Measurements from ENCODE around the gene MGME1.

The MGME1 gene

DNA sequence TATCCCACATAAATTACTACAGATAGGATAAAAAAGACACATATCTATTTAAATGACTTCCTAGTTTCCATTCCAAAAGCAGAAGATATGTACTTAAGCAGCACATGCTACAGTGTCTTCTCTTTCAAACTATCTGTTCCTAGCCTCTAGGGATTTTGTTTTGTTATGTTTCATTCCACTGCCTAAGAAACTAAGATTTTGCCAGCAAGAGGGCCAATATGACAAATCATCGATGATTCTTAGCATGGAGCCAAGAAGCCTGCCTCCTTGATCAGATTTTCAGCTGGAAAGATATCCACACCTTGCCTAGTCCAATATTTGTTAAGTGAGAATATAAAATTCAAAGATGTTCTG is 7.3 kb upstream of the MGME1 start:
- no peak for DNase-seq

DNA sequence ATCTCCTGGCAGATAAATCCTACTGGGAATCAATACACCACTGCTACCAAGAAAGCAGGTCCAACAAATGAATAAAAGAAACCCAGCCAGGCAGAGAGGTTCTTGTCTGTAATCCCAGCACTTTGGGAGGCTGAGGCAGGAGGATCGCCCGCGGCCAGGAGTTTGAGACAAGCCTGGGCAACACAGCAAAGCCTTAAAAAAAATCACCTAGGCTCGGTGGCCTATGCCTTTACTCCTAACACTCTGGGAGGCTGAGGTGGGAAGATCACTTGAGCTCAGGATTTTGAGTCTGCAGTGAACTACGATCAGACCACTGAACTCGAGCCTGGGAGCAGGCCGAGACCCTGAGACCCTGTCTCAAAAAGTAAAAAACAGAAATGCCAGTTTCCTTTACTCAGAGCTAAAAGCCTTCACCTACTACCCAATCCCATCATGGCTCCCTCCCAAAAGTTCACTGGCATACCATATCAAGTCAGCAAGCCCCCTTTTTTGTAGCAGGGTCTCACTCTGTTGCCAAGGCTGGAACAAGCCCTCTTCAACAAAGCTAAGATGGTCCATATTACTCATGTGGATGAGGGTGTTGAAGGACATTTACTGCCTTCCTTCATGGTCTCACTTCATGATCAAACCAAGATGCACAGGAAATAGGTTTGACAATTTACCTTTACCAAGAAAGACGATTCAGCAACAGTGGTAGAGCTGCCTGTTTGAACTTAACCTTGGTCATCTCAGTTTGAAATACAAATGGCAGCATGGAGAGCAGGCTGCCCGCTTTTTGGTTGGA is 5.5 kb upstream of the MGME1 start:
- DNase-seq: no peak

DNA sequence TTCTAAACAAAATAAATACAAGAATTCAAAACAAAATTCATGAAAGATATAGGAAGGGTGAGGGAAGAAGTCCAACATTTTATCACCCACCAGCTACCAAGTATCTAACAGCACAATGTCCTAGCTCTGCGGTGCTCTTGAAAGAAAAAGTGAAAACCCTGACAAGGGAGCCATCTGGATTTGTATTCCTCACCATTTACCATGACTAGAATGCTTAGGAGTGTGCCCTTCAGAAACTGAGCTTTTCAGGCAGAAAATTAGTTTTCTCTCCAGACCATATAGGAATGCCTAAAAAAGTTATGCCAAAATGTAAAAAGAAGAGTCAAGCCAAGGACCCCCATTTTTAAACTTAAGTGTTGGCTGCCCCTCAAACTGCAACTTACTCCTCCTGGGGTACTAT is 4.7 kb upstream of the MGME1 start:
- DNase-seq: no peak

DNA sequence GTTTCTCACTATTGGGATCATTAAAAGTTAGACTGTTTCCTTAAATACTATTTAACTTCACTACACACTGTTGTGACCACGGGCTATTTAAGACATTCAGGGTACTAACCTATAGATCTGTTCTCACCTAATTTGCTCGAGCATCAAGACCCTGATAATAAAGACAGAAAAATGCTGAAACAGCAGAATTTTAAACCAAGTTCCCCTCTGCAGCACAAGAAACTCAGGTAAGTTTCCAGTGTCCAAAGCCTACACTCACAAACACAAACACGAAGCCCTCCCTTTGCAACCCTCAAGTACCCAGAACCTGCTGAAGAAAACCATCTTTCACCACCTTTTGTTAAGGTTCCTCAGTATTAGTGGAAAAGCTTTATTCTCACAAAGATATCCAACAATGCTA is 4.2 kb upstream of the MGME1 start:
- DNase-seq: no peak

DNA sequence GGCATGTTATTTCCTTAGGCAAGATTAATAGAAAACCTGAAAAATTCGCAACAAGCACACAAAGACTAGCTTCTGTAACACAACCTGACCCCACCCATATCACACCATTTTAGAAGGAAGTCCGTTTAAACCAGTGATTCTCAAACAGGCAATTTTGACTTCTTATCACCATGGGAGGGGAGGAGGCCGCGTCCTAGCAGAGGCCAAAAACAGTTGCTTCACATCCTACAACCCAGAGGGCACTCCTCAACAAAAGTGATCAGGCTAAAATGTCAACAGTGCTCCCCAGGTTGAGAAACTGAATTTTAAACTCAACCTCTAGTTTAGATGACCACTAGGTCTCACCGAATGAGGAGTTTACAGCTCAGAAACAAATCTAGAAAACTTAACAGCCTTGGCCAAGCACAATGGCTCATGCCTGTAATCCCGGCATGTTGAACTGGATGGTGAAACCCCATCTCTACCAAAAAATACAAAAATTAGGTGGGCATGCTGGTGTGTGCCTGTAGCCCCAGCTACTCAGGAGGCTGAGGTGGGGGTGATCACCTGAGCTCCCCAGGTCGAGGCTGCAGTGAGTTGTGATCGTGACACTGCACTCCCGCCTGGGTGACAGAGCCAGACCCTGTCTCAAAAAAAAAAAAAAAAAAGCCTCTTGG is 3.6 kb upstream of the MGME1 start:
- no peak for DNase-seq

DNA sequence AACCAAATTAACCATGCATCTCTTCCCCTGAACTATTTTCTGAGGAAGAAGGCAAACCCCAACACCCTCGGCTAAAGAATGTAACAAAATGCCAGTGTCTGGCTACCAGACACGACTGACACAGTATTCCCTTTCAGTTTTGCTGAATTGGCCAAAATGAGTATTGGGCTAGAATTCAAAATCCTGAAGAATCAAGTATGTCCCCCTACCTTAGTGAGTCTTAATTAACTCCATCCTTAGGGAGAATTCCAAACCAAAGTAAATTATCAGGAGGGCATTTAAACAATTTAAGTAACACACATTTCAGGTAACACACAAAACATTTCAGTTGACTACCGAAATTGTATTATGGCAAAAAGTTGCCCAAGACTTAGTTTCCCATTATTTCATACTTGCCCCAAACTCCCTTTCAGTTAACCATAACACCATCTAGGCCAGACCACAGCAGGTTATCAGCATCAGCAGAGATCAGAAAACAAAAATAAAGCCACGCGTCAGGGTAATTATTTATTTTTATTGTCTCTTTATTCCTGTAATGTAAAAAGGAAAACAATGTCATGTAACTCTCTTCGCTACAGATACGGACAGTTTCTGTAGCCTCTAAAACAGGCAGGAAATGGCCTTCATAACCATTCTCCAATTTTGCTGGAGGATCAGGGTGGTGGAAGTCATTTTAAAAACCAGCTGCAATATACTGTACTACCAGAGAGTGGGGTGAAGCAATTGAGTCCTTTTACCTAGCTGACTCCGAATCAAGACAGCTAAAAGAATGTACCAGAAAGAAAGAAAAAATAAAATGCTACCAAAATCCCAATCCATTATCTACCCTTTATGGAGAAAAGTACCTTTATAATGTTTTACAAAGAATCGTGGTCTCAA is 2.1 kb upstream of the MGME1 start:
- no peak for DNase-seq

DNA sequence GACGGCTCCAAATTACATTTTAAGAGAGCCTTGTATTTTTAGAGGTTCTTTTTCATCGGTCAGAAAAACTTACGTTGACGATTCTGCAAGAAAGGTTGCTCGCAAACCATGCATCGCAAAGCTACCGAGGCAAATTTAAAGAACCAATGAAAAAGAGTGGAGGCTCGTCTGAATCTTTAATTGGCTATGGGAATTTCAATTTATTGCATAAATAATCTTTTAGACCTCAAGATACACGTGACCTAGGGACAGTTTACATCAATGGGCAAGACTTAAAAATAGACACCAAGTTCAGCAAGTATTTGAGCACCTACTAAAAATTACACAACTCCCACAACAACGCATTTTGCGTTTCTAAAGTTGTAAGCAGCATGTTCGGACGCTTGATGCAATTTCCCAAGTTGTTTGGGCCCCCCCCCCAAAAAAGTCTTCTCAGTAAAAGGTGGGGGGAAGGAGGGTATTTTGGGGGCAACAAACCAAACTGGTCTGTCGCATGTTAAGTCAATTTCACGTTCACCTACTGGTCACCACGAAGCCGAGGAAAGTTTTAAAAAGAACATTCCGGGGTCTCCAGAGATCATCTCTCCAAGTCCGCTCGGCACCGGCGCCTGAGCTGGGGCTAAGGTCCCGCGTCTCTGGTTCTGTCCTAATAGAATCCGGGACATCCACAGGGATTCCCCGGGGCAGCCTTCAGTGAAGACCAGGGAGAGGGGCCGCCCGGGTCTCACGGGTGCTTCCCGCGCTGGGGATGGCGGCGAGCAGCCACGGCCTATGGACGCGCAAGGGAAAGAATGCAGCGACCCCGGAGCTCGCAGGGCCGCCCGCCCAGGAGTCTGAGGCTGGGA is 1.1 kb upstream of the MGME1 start:
- DNase-seq: no peak

DNA sequence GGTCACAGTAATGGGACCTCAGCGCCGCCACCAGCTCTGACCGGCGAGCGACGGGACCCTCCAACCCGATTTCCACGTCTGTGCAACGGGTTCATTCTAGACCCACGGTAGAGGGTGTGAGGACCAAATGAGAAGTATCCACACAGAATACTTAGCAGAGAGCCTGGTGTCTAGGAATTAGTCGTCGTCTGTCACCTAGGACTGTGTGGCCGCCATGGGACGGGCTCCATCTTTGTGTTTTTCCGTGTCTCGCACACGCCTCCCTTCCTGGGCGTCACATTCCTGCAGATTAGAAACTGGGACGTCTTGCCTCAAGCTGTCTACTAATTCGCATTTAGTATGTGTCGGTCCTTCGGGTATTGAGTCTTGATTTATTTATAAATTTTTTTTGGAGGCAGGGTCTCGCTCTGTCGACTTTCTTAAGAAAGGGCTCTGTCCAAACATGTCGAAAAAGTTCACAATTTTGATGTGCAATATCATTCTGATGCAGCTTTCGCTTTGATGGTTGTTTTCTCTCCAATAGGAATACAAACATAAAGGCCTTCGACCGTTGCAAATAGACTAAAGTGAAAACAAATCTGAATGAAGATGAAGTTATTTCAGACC is 563 bp downstream of the MGME1 start:
- DNase-seq: no peak

DNA sequence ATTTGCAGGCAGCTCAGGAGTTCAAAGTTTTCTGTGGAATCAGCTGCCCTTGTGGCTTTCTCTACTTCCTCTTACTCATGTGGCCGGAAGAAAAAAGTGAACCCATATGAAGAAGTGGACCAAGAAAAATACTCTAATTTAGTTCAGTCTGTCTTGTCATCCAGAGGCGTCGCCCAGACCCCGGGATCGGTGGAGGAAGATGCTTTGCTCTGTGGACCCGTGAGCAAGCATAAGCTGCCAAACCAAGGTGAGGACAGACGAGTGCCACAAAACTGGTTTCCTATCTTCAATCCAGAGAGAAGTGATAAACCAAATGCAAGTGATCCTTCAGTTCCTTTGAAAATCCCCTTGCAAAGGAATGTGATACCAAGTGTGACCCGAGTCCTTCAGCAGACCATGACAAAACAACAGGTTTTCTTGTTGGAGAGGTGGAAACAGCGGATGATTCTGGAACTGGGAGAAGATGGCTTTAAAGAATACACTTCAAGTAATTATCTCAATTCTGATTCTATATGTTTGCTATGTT is 1.1 kb downstream of the MGME1 start:
- no peak for DNase-seq

DNA sequence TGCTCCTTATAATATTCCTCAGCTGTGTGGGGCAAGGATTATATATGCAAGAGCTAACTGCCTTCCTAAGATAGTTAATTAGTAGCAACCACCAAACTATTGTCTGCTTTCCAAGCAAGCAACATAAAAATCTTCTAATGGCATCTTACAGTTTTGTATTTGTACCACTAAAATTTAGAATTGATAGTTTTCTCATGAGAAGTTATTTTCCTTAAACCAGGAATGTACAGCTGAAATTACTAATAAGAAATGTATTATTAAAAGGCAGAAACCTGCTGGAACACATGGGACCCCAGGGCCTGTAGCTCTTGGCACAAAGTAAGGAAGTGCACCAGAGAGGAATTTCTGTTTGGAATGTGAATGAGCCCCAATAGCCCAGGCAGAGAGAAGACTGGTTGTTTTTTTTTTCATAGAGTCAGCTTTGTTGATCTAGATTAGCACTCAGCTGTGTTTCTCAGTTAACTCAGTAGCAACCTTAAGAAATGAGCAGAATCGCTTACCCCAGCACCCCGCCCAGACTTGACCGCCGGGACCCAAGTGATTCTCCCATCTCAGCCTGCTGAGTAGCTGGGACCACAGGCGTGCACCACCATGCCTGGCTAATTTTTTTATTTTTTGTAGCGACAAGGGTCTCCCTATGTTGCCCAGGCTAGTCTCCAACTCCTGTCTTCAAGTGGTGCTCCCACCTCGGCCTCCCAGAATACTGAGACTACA is 2.6 kb downstream of the MGME1 start:
- DNase-seq: no peak

DNA sequence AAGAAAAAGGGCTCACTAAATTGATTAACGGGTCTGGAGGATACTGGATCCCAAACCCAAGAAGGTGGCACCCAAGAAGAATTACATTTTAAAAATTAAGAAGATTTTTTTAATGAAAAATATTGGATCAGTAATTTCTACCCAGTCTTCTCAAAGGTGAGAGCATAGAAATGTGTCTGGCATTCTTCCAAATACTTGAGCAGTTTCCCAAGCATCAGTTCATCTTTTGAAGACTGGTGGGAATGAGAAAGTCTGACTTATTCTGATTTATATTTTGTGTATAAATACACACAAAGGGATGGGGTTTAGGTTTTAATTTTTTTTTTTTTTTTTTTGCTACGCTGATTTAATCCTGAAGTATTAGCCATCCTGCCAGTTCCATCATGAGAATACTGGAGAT is 3.3 kb downstream of the MGME1 start:
- DNase-seq: no peak

DNA sequence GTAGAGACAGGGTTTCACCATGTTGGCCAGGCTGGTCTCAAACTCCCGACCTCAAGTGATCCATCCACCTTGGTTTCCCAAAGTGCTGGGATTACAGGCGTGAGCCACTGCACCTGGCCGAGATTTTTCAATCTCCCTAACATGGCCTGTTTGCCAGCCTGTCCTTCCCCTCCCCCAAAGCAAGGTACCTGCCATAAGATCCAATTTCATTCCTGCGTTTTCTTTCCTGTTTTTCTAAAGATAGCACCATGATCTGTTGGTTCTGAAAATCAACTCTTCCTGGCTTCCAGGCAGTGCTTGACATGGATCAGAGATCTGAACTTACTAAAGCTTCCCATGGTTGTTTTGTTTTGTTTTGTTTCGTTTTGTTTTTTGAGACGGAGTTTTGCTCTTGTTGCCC is 7.5 kb downstream of the MGME1 start:
- no peak for DNase-seq

DNA sequence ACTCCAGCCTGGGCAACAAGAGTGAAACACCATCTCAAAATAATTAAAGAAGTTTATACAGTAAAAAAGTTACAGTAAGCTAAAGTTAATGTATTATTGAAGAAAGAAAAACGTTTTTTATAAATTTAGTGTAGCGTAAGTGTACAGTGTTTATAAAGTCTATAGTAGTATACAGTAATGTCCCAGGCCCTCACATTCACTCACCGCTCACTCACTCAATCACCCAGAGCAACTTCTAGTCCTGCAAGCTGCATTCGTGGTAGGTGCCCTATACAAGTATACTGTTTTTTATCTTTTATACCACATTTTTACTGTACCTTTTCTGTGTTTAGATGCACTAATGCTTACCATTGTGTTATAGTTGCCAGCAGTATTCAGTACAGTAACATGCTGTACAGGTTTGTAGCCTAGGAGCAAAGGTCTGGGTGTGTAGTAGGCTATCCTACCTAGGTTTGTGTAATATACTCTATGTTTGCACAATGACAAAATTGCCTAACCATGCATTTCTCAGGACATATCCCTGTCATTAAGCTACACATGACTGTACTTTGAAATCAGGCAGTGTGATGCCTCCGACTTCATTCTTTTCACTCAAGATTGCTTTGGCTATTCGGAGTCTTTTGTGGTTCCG is 16.7 kb downstream of the MGME1 start:
- DNase-seq: no peak

DNA sequence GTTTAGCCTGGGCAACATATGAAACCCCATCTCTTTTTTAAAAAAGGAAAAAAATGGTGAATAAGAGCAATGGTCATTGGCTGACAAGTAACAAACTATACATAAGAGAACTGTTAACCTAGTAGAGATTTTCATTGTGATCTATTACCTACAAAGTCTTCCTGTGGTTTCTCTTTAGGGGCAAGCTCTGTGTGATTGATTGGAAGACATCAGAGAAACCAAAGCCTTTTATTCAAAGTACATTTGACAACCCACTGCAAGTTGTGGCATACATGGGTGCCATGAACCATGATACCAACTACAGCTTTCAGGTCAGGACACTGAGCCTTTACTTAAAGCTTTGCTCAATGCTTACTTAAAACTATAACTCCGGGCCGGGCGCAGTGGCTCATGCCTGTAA is 19.2 kb downstream of the MGME1 start:
- no peak for DNase-seq

DNA sequence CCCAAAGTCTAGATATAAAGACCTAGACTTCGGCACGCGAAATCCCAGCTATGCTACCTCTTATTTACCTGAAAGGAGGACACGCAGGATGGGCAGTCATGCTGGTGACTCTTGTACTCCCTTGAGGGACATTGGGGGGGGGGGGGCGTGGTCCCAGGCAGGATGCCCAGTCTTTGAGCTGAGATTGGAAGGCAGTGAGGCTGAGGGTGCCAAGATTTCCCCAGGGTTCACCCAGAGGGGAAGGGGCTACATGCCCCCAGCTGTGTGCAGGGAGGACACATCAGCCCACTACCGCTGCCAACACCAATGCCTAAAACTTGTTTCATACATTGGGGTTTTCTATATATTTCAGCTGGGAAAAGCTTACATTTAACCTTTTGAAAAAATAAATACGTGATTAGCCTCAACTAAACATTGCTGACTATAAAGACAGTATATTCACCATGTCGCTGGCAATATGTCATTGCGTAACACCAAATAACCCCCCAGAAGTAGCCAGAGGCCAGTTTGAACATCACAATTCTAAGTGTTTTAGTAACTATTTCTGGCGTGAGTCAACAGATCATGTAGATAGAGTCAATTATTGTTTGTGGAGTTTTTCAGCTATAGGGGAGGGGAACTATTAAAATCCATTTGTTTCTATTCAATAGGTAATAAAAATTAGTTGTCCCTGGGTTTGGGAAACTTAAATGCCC is 21.6 kb downstream of the MGME1 start:
- no peak for DNase-seq

DNA sequence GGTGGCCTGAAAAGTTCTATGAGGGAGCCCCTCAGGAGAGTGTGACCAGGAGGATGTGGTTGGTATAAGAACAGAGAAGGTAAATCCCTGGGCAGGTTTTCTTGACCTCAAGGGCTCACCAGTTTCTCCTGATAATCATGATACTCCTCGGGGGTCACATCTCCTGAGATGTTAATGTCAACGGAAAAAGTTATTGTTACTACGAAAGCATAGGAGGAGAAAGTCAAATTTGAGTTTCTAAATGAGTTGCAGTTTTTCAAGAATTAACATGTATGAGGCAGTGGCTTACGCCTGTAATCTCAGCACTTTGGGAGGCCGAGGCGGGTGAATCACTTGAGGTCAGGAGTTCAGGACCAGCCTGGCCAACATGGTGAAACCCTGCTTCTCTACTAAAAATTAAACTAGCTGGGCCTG is 23.4 kb downstream of the MGME1 start:
- DNase-seq: no peak

DNA sequence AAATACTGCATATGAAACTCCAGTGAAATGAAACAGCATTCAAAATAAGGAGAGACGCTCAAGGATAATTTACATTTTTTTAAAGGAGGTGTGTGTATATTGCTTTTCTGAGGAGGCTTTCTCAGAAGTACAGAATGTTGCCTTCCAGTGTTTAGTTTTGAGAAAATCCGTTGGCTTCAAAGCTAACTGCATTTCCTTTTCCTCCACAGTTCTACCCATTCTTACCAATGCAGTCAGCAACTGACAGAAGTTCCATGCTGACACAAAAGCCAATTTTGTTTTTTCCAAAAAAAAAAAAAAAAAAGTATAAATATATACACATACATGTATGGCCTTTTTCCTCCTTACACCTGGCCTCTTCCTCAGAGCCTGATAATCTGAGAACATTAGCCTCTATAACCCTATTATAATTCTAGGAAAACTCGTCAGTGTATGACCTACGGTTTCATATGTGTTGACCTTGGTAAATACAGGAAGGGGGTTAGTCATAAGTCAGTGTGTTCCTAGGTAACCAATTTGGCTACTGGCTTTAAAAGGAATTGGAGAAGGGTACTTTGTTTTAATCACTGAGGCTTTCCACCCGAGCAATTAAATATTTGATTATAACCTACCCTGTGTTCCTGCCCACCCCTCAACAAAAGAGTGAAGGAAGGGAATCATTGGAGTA is 24.2 kb downstream of the MGME1 start:
- DNase-seq: peak; percentile 32

DNA sequence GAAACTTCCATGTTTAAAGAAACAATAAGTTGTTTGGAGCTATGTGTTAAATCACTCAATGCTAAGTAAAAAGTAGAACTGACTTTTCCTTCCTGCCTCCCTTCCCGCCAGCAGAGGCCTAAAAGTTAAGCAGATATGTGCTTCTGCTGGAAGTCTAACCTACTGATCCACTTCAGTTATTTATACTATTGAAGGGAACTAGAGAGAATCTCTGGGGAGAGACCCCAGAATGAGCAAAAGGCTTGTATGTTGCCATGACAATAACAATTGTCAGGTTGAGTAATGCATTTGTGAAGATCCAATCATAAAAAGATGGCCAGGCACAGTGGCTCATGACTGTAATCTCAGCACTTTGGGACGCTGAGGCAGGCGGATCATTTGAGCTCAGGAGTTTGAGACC is 24.7 kb downstream of the MGME1 start:
- no peak for DNase-seq

DNA sequence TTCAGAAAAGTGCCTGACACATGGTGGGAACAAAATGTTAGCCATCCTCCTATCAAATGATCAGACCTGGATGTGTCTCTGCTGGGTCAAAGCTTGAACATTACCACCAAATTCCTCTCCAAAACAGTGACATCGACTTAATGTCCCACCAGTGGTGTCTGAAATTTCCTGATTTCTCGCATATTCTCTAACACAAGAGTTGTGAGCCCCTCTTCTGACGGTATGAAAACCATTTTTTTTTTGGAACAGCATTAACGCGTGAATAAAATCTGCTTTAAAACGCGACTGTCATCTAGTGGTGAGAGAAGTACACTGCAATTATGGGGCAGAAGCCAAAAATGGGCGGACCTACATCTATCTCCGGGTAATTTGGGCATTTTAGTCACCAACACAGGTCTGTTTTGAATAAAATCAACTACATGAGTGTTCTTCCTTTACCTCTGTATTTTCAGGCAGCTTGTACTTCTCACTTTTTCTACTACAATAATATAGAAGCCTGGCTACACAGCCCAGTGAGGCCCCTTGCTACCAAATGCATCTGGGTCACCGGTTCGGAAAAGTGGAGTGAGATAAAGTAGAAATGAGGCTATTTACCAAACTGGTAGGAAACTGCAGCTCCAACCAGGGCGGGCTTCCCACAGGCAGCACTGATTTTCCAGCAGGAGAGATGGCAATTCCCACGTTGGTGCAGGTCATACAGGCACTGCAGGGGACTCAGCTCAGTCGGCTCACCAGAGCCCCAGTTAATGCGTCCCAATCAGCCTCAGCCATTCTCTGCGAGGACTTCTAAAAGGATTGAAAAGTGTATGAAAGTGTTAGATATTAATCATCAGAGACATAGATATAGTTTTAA is 27.4 kb downstream of the MGME1 start:
- peak; percentile 31 for DNase-seq

Data from NCI-H2081 treated with DMSO at 0.1 percent for 48 hours (cell line).